Measurements from ENCODE around the gene HLA-A. TPM values are rescaled to one million over a fixed set of nuclear protein-coding genes. Genes with fewer than 3 reads are reported as not detected.

HLA-A gene
- total and polyA plus RNA-seq, 9 of the 15 experiments (the other 6 are each of a cell fraction or from before 2014, with no cell fraction given), result 0.46 to 3.3 TPM; not detected in 7

DNA sequence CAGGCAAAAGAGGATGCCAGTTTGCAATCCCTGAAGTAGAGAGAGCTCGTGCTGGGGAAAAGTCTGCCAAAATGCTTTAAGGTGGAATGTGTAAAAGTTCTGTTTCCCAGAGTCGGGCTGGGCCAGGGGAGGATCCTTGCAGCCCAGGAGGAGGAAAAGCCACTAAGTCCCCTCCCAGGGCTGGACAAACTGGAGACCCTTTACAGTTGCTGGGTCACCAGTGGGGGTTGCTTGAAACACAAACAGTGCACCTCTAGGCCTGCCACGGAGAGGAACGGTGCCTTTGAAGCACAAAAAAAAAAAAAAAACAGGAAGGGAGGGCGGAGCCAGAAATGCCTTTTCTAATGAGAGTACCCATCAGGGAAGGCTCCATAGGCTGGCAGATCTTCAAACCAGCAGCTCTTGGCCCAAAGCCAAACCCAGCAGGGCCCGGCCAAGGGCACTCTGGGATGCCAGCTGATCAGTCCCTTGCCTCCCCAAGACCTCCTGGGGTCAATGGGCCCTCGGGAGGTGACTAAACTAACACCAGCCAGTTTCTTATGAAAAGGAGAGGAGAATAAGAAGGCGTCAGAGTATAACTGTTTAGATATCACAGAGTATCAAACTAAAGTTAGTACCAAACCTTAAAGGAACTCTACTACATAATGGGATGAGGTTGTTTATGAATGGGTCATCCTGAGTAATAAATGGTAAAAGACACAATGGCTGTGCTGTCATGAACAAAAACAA, 23.7 kb downstream of the HLA-A start (continued):
- TF ChIP-seq, protein P1, sequence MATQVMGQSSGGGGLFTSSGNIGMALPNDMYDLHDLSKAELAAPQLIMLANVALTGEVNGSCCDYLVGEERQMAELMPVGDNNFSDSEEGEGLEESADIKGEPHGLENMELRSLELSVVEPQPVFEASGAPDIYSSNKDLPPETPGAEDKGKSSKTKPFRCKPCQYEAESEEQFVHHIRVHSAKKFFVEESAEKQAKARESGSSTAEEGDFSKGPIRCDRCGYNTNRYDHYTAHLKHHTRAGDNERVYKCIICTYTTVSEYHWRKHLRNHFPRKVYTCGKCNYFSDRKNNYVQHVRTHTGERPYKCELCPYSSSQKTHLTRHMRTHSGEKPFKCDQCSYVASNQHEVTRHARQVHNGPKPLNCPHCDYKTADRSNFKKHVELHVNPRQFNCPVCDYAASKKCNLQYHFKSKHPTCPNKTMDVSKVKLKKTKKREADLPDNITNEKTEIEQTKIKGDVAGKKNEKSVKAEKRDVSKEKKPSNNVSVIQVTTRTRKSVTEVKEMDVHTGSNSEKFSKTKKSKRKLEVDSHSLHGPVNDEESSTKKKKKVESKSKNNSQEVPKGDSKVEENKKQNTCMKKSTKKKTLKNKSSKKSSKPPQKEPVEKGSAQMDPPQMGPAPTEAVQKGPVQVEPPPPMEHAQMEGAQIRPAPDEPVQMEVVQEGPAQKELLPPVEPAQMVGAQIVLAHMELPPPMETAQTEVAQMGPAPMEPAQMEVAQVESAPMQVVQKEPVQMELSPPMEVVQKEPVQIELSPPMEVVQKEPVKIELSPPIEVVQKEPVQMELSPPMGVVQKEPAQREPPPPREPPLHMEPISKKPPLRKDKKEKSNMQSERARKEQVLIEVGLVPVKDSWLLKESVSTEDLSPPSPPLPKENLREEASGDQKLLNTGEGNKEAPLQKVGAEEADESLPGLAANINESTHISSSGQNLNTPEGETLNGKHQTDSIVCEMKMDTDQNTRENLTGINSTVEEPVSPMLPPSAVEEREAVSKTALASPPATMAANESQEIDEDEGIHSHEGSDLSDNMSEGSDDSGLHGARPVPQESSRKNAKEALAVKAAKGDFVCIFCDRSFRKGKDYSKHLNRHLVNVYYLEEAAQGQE (IDR thresholded peaks at IDR 0.05; ENCODE audit: borderline replicate concordance), result no peak
- TF ChIP-seq, protein P1 (CRISPR knock-in tag; IDR thresholded peaks at IDR 0.05; ENCODE audit: low read depth), result no peak
- peak; percentile 36 to 53 for TF ChIP-seq AFF1 (IDR thresholded peaks at IDR 0.05; ENCODE audit: low read depth in 1 of 2, partially characterized antibody in 2 of 2)
- TF ChIP-seq MTA3 (IDR thresholded peaks at IDR 0.05; ENCODE audit: borderline replicate concordance), result peak; percentile 80
- TF ChIP-seq ZBTB9 (CRISPR knock-in tag; IDR thresholded peaks at IDR 0.05), result peak; percentile 56; the same call in 1 of the 2 replicates
- TF ChIP-seq YY1 (IDR thresholded peaks at IDR 0.05; ENCODE audit: borderline replicate concordance in 1 of 3, control insufficient read depth in 1 of 3, extremely low read depth in 1 of 3, insufficient read depth in 3 of 3, insufficient read length in 1 of 3, insufficient replicate concordance in 2 of 3, low read depth in 1 of 3, low read length in 2 of 3), result peak in 1 of 3 experiments; percentile 32
- TF ChIP-seq LEF1 (IDR thresholded peaks at IDR 0.05), result peak; percentile 49; the same call in 1 of the 2 replicates
